Brain pericyte (primary cell): ENCODE data around the gene AKAP1.

ENCODE experiments used
- DNase-seq: peaks from one replicate; pipeline ENCODE4 v3.0.0-alpha.2; 2012; ENCODE audit warnings: low read depth, low spot score

The AKAP1 gene

GRCh38 chr17:57130708-57131461 lies 45.8 kb downstream of the AKAP1 start:
- peak; percentile 17 for DNase-seq

- no peak for DNase-seq
Measured at GRCh38 chr17:57132663-57133062, 47.6 kb downstream of the AKAP1 start.

- DNase-seq, result no peak
Measured at GRCh38 chr17:57133486-57133885, 48.4 kb downstream of the AKAP1 start.

GRCh38 chr17:57135026-57135788 lies 50.2 kb downstream of the AKAP1 start:
- no peak for DNase-seq

DNA sequence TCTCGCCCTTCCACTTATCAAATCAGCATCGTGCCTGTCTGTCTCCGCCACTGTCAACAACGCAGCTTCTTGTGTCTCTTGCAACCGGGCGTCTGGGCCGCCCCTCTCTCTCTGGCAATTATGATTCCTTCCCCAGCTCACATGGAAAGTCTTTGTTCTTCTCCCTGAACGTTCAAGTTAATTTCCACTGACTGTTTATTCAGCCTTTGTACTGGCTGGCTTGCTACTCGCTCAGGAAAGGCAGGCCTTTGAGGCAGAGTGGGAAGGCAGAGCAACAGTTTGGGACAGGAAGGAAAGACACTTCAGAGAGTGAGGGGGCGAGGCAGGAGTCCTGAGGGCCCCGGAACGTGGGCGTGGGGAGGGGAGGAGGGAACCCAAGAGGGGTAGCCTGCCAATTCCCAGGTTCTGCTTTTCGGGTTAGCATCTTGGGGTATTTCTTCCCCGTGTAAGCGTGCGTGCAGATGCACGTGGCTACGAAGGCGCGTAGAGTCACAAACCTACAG lies 50.8 kb downstream of the AKAP1 start:
- no peak for DNase-seq

DNA sequence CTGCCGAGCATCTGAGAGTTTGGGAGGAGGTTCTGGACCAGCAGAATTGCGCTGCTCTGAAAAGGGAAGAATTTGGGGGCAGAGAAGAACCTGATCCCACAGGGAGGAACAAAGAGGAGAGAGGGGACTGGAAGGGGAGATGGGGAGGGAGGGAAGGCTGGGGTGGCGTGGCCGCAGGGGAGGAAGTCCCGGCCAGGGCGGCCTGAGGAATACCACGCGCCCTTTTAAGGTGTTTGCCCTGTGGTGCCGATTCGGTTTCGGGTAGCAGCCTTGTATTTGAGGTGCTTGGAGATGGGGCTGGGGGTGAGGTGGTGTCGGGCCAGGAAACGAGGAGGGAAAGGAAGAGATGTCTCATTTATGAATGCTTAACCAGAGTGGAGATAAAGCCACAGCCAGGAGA lies 51.3 kb downstream of the AKAP1 start:
- no peak for DNase-seq

DNA sequence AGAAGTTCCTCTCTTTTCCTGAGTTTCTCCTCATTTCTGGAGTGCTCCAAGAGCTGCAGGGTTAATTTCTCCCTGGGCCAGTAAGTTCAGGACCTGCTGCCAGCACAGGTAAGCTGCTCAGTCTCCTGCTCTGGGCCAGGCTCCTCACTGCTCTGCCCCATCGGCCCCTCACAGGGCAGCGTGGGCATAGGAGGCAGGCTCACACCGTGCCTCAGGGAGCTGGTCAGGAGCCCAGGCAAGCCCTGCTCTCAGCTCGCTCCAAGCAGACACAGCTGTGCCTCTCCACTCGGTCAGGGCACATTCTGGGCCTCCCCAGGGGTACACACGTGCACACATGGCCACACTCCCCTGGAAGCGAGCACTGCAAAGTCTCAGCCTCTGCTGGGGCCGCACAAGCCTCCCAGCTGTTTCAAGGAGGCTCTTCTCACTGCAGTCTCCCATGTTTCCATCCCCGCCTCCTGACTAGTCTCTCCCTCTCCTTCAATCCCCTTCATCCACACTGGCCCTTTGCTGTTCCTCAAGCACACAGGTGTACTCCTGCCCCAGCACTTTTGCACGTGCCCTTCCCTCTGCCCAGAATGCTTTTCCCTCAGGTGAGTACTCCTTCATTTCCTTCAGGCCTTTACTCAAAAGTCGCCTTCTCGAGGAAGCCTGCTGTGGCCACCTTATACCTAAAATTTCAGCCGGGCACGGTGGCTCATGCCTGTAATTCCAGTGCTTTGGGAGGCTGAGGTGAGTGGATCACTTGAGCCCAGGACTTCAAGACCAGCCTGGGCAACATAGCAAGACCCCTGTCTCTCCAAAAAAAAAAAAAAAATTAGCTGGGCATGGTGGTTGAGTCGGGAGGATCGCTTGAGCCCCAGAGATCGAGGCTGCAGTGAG lies 53.2 kb downstream of the AKAP1 start:
- no peak for DNase-seq

DNA sequence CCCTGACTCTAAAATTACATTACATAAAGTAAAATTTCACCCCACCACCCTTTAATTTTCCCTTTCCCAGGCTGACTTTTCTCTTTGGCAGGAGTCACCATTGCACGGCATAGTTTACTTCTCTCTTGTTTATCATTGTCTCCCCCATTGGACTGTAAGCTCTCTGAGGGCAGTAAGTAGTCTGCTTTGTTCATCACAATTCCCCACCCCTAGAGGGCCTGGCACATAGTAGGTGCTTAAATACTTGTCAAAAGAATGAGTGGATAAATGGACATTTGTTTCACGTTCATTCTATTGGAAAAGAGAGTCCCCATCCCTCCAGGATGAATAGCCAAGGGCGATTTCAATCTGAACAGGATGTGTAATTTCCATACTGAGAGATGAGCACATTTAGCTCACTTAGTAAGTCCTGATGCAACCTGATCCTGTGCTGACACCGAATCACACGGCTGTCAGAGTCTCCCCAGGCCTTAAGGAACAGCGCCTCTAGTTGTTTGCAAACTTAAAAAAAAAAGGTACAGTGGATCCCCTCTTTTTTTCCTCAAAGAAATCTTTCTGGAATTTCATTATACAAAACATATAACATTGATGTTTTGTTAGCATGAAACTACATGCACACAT lies 54.0 kb downstream of the AKAP1 start:
- DNase-seq, result no peak

- no peak for DNase-seq
Measured at GRCh38 chr17:57140316-57140715, 55.3 kb downstream of the AKAP1 start.

DNA sequence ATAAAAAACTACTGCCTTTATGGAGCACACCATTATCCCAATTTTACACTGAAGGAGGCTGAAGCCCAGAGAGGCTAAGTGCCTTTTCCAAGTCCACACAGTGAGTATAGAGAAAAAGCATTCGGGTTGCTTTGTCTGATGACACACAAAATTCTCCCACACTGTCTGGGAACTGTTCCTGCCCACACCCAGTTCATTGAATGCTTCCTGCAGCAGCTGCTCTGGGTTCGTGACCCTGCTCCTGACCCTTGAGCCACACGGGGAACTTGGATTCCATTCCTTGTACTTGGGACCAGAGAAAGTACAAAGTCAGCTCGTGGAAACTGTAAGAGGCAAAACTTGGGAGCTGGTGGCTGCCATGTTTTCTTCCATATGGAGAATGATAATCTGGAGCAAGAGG lies 57.9 kb downstream of the AKAP1 start:
- DNase-seq, result no peak

DNA sequence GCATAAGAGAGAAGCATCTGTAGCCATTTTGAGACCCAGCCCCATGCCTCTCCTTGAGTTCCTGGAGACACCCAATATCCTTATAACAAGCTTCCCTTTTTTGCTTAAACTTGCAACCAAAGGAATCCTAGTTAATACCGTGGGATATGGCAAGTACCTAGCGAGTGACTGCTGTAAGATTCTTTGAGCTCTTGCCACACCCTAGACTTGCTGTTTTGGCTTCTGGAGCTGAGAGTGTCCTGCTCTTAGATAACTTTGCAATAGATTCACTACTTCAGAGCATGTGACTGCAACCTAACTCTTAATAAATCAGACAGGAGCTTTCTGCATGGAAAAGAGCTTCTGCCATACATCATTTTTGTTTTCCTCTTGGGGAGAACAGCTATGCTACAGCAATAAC lies 58.3 kb downstream of the AKAP1 start:
- no peak for DNase-seq

DNA sequence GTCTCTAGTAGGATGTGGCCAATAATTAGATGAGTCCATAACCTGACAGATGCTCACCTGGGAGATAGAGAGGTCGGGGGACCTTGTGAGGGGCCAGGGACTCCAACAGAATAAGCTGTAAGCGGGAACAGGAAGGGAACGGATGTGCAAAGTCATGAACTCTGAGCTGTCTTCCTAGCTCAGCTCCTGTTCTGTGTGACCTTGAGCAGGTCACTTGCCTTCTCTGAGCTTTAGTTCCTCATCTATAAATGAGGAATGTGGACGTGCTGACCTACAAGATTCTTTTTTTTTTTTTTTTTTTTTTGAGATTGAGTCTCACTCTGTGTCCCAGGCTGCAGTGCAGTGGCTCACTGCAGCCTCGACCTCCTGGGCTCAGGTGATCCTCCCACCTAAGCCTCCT lies 58.9 kb downstream of the AKAP1 start:
- DNase-seq, result no peak

GRCh38 chr17:57144567-57144966 lies 59.5 kb downstream of the AKAP1 start:
- DNase-seq, result no peak

- DNase-seq, result no peak
Measured at GRCh38 chr17:57145347-57145746, 60.3 kb downstream of the AKAP1 start.

DNA sequence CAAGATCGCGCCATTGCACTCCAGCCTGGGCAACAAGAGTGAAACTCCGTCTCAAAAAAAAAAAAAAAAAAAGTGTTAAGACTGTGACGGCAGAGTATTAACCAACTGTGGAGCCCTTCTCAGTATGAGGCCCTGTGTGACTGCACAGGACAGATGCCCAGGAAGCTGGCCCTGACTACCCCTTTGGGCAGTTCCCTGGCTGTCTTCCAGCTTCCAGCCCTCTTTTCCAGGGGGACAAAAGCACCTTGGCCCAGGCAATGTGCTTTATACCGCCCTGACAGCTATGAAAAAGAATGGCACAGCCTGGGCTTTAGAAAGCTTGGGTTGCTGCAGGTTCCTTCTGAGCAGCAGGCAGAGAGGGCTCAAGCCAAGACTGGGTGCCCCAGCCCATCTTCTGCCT lies 61.2 kb downstream of the AKAP1 start:
- no peak for DNase-seq

GRCh38 chr17:57151798-57152197 lies 66.8 kb downstream of the AKAP1 start:
- DNase-seq, result no peak

- no peak for DNase-seq
Measured at GRCh38 chr17:57152967-57153528, 68.0 kb downstream of the AKAP1 start.

- DNase-seq, result no peak
Measured at GRCh38 chr17:57154921-57155320, 69.9 kb downstream of the AKAP1 start.

- DNase-seq, result no peak
Measured at GRCh38 chr17:57158325-57158724, 73.3 kb downstream of the AKAP1 start.

GRCh38 chr17:57158795-57159194 lies 73.7 kb downstream of the AKAP1 start:
- DNase-seq, result no peak

DNA sequence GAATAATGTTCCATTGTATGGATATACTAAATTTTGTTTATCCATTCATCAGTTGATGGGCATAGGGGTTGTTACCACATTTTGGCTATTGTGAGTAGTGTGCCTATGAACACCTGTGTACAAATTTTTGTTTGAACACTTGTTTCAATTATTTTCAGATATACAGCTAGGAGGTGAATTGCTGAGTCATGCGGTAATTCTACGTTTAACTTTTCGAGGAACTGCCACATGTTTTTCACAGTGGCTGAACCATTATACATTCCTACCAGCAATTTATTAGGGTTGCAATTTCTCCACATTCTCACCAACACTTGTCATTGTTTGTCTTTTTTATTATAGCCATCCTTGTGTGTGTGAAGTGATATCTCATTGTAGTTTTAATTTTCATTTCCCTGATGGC lies 75.6 kb downstream of the AKAP1 start:
- DNase-seq, result no peak
